ENCODE results near the gene SPINK13.

- no peak for TF ChIP-seq CTCF (IDR thresholded peaks at IDR 0.05)
- no peak for TF ChIP-seq POLR2A (IDR thresholded peaks at IDR 0.05)
Observed at GRCh38 chr5:148290271-148291195, 21.9 kb downstream of the SPINK13 start.

Data from lower leg skin (tissue), 3 donors.